ENCODE measurements around the gene CNTN2. TPM values are rescaled to one million over a fixed set of nuclear protein-coding genes. Genes with fewer than 3 reads are reported as not detected.

The CNTN2 gene
- total and polyA plus RNA-seq, 2 experiments from 2014 or later = 1.3 to 2.2 TPM

GRCh38 chr1:205084360-205084759, 41.3 kb downstream of the CNTN2 start, which contains the start of gene TMEM81:
TMEM81 (minus strand) TSS chr1:205084460; CDS start chr1:205084320, 140 bp downstream.
- H3K27ac ChIP-seq (ENCODE audit: low read depth) = no peak within 1 kb of the TSS
- no peaks in the 10 kb centered on the region for H3K27me3 ChIP-seq (ENCODE audit: insufficient read depth)
- TF ChIP-seq EZH2phosphoT487 (IDR thresholded peaks at IDR 0.05; ENCODE audit: unreplicated experiment) = no peak
- TF ChIP-seq POLR2AphosphoS5 (IDR thresholded peaks at IDR 0.05; ENCODE audit: low read depth) = no peak
- no peak for TF ChIP-seq NANOG (IDR thresholded peaks at IDR 0.05; ENCODE audit: borderline replicate concordance)
- TF ChIP-seq EZH2 (IDR thresholded peaks at IDR 0.05; ENCODE audit: low read depth, unreplicated experiment) = no peak
- no peak for TF ChIP-seq STAT1 (IDR thresholded peaks at IDR 0.05; ENCODE audit: unreplicated experiment)
- no peak for TF ChIP-seq ZNF331 (CRISPR knock-in tag; IDR thresholded peaks at IDR 0.05; ENCODE audit: low read depth)
- H4K20me1 ChIP-seq (replicated peaks; ENCODE audit: insufficient read depth) = no peaks in the 10 kb centered on the region
- H3K36me3 ChIP-seq (ENCODE audit: insufficient read depth) = peaks cover 11% of the 10 kb centered on the region
- Mint-ChIP-seq H3K27me3 (ENCODE audit: insufficient read depth, low read depth, poor library complexity) (no peaks in the 10 kb centered on the region), H3K9me3 (no peaks in the 10 kb centered on the region), H3K4me1 (no peaks in the 10 kb centered on the region), H3K4me3 (no peak within 1 kb of the TSS), H3K36me3 (ENCODE audit: low read depth) (peaks cover 43% of the 10 kb centered on the region), H3K27ac (no peak within 1 kb of the TSS)
- no peaks in the 10 kb centered on the region for H3K4me1 ChIP-seq (ENCODE audit: insufficient read depth)
- no peaks in the 10 kb centered on the region for H3K9me2 ChIP-seq (ENCODE audit: insufficient read depth)
- ATAC-seq (no peak), DNase-seq (ENCODE audit: low spot score) (no peak)
- H2AFZ ChIP-seq = no peak within 1 kb of the TSS
- no peaks in the 10 kb centered on the region for H3K79me2 ChIP-seq (replicated peaks; ENCODE audit: insufficient read depth)
- H3K4me3 ChIP-seq = no peak within 1 kb of the TSS
- H3F3A ChIP-seq (replicated peaks; ENCODE audit: low read depth) = no peaks in the 10 kb centered on the region
- H3K4me2 ChIP-seq = no peak within 1 kb of the TSS

GRCh38 chr1:205088341-205088740, 45.3 kb downstream of the CNTN2 start:
- Histone ChIP-seq H3K36me3 (ENCODE audit: insufficient read depth) (peaks cover 19% of the 10 kb centered on the region), H3K27me3 (ENCODE audit: insufficient read depth) (no peaks in the 10 kb centered on the region), H3K27ac (ENCODE audit: low read depth) (no peak overlapping the region), H3K4me2 (no peak overlapping the region), H3F3A (replicated peaks; ENCODE audit: low read depth) (no peaks in the 10 kb centered on the region), H3K79me2 (replicated peaks; ENCODE audit: insufficient read depth) (no peaks in the 10 kb centered on the region), H3K4me1 (ENCODE audit: insufficient read depth) (no peaks in the 10 kb centered on the region), H4K20me1 (replicated peaks; ENCODE audit: insufficient read depth) (peaks cover 6% of the 10 kb centered on the region; the same call in 1 of the 2 replicates), H2AFZ (no peak overlapping the region), H3K4me3 (no peak overlapping the region), H3K9me2 (ENCODE audit: insufficient read depth) (no peaks in the 10 kb centered on the region)
- peaks cover 55% of the 10 kb centered on the region for H3K36me3 Mint-ChIP-seq (ENCODE audit: low read depth)
- H3K27me3 Mint-ChIP-seq (ENCODE audit: insufficient read depth, low read depth, poor library complexity) = no peaks in the 10 kb centered on the region
- no peak overlapping the region for H3K4me3 Mint-ChIP-seq
- DNase-seq (ENCODE audit: low spot score) = no peak
- H3K27ac Mint-ChIP-seq = no peak overlapping the region
- H3K4me1 Mint-ChIP-seq = no peaks in the 10 kb centered on the region
- H3K9me3 Mint-ChIP-seq = no peaks in the 10 kb centered on the region
- ATAC-seq = no peak
- no peak for TF ChIP-seq EZH2 (IDR thresholded peaks at IDR 0.05; ENCODE audit: low read depth, unreplicated experiment)
- TF ChIP-seq ZNF114 (CRISPR knock-in tag; IDR thresholded peaks at IDR 0.05) = no peak
- TF ChIP-seq CREB1 (CRISPR knock-in tag; IDR thresholded peaks at IDR 0.05; ENCODE audit: low read depth) = no peak
- no peak for TF ChIP-seq ZNF462 (CRISPR knock-in tag; IDR thresholded peaks at IDR 0.05)
- TF ChIP-seq POLR2AphosphoS5 (IDR thresholded peaks at IDR 0.05; ENCODE audit: low read depth) = no peak
- TF ChIP-seq CTCF (conservative IDR thresholded peaks at IDR 0.05; ENCODE audit: low read depth in 2 of 2) = no peak
- no peak for TF ChIP-seq REST (IDR thresholded peaks at IDR 0.05; ENCODE audit: unreplicated experiment)

All from GM23338 (cell line).